Peyer's patch (tissue), 4 donors: ENCODE results near the gene IGF2R.

Experiments used
- CTCF ChIP-seq, 6 experiments: fragments of 450-650 bp in 4 of 6; fragments of 200-600 bp in 2 of 6; sonication (generic) in 1 of 6; IDR thresholded peaks; one replicate each; pipeline ENCODE4 v1.5.1; 2017 to 2019; ENCODE audit warnings: antibody characterized with exemption in 6 of 6, mild to moderate bottlenecking in 3 of 6, moderate library complexity in 1 of 6
- POLR2A ChIP-seq, 2 donors: fragments of 450-650 bp; IDR thresholded peaks; one replicate each; pipeline ENCODE4 v1.5.1; 2017; ENCODE audit warnings: antibody characterized with exemption in 2 of 2, mild to moderate bottlenecking in 2 of 2, moderate library complexity in 2 of 2

GRCh38 chr6:160110586-160111123, 141.8 kb downstream of the IGF2R start:
- TF ChIP-seq CTCF (IDR thresholded peaks at IDR 0.05) = no peak
- no peak for TF ChIP-seq POLR2A (IDR thresholded peaks at IDR 0.05)
